ENCODE data around the gene EPS8L2. TPM values are rescaled to one million over a fixed set of nuclear protein-coding genes. Genes with fewer than 3 reads are reported as not detected.
A peak's percentile ranks its signal among the peaks of the same experiment; 100 is the strongest.

Gene EPS8L2
- total and polyA plus RNA-seq, 2 donors (not counting 1 experiment from before 2014, with no cell fraction given): 13.9 to 22.7 TPM

DNA sequence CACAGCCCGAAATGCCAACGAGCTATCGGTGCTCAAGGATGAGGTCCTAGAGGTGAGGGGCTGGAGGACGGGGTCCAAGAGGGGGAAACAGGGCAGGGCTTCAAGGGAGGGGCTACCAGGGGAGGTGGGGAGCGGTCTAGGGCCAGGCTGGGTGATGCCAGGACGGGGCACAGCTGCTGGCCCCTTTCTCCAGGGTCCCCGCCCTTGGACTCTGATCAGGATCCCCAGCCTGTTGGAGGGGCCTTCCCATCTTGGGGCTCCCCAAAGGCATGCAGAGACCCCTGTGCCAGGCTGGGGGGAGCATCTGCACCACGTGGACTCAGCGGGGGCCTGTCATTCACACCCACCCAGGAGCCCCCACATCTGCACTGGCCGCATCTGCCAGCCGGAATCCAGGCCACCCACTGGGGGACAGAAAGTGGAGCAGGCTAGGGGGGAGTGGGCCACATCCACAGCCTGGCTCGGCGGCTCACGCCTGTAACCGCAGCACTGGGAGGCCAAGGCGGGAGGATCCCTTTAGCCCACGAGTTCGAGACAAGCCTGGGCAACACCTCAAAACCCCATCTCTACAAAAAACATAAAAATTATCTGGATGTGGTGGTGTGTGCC lies 18.9 kb downstream of the EPS8L2 start:
- WGBS (ENCODE audit: insufficient coverage): 89% methylated on average over 14 of the region's 18 CpGs
- Mint-ChIP-seq H3K4me1 (peaks cover 28% of the 10 kb centered on the region), H3K27ac (no peak overlapping the region), H3K27me3 (peaks cover 4% of the 10 kb centered on the region), H3K9me3 (ENCODE audit: insufficient read depth) (no peaks in the 10 kb centered on the region), H3K4me3 (peak overlapping the region; percentile 74)
- Histone ChIP-seq H3K79me2 (ENCODE audit: control insufficient read depth, insufficient read depth, low read length) (no peaks in the 10 kb centered on the region), H3K9ac (ENCODE audit: low read length) (no peak overlapping the region), H3K27ac (ENCODE audit: low read length in 2 of 2) (no peak overlapping the region), H4K20me1 (ENCODE audit: control insufficient read depth, insufficient read depth, low read length, poor library complexity, severe bottlenecking) (peaks cover 9% of the 10 kb centered on the region), H3K27me3 (replicated peaks in 1 of 4; ENCODE audit: control extremely low read depth in 1 of 4, control insufficient read depth in 3 of 4, insufficient read depth in 4 of 4, low read length in 3 of 4) (peaks cover 0 to 47% (median 2%) of the 10 kb centered on the region in 4 experiments), H2AFZ (ENCODE audit: insufficient read depth, low read depth, low read length, poor library complexity, severe bottlenecking) (no peak overlapping the region), H3K4me1 (ENCODE audit: control insufficient read depth in 2 of 2, insufficient read depth in 2 of 2, low read length in 2 of 2) (peaks cover 34 to 56% of the 10 kb centered on the region in 2 donors), H3K4me3 (ENCODE audit: control extremely low read depth in 1 of 5, extremely low read depth in 1 of 5, insufficient read depth in 1 of 5, low read depth in 2 of 5, low read length in 4 of 5) (no peak overlapping the region), H3K4me2 (replicated peaks; ENCODE audit: low read depth, low read length, poor library complexity, severe bottlenecking) (peak overlapping the region; percentile 94), H3K9me3 (ENCODE audit: control extremely low read depth in 1 of 3, control insufficient read depth in 2 of 3, insufficient read depth in 1 of 3, low read length in 2 of 3) (no peaks in the 10 kb centered on the region), H3K36me3 (replicated peaks in 1 of 2; ENCODE audit: control extremely low read depth in 1 of 2, control insufficient read depth in 1 of 2, extremely low read depth in 1 of 2, insufficient read depth in 2 of 2, low read length in 1 of 2) (no peaks in the 10 kb centered on the region)
- POLR2A ChIA-PET: interaction anchor here (8.2 kb wide), 1 partner anchor 30 kb away, joined by 105 read pairs; the partner anchor contains the start of genes DEAF1 and TMEM80
- DNase-seq: no peak
- ATAC-seq (ENCODE audit: low read depth): no peak
- CTCF ChIA-PET: interaction anchor here (0.5 to 8.2 kb wide), 10 partner anchors 19 to 205 kb away, joined by 4 to 104 read pairs (median 6); partner anchors contain the start of genes DEAF1, LRRC56 and TMEM80
- TF ChIP-seq, protein P1, sequence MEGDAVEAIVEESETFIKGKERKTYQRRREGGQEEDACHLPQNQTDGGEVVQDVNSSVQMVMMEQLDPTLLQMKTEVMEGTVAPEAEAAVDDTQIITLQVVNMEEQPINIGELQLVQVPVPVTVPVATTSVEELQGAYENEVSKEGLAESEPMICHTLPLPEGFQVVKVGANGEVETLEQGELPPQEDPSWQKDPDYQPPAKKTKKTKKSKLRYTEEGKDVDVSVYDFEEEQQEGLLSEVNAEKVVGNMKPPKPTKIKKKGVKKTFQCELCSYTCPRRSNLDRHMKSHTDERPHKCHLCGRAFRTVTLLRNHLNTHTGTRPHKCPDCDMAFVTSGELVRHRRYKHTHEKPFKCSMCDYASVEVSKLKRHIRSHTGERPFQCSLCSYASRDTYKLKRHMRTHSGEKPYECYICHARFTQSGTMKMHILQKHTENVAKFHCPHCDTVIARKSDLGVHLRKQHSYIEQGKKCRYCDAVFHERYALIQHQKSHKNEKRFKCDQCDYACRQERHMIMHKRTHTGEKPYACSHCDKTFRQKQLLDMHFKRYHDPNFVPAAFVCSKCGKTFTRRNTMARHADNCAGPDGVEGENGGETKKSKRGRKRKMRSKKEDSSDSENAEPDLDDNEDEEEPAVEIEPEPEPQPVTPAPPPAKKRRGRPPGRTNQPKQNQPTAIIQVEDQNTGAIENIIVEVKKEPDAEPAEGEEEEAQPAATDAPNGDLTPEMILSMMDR (IDR thresholded peaks at IDR 0.05): no peak
- TF ChIP-seq EZH2 (IDR thresholded peaks at IDR 0.05; ENCODE audit: borderline replicate concordance, insufficient read depth, low read depth, low read length, poor library complexity, severe bottlenecking): no peak
- intact Hi-C loops (cut with micrococcal nuclease): loop anchor here (5.0 to 10.0 kb wide), 3 partner anchors 72 to 188 kb away; partner anchors contain the start of genes HRAS, IRF7, LRRC56 and SLC25A22
